ENCODE data around the gene NADSYN1.

GRCh38 chr11:71542879-71543777 lies 90.1 kb downstream of the NADSYN1 start:
- TF ChIP-seq, protein P1, sequence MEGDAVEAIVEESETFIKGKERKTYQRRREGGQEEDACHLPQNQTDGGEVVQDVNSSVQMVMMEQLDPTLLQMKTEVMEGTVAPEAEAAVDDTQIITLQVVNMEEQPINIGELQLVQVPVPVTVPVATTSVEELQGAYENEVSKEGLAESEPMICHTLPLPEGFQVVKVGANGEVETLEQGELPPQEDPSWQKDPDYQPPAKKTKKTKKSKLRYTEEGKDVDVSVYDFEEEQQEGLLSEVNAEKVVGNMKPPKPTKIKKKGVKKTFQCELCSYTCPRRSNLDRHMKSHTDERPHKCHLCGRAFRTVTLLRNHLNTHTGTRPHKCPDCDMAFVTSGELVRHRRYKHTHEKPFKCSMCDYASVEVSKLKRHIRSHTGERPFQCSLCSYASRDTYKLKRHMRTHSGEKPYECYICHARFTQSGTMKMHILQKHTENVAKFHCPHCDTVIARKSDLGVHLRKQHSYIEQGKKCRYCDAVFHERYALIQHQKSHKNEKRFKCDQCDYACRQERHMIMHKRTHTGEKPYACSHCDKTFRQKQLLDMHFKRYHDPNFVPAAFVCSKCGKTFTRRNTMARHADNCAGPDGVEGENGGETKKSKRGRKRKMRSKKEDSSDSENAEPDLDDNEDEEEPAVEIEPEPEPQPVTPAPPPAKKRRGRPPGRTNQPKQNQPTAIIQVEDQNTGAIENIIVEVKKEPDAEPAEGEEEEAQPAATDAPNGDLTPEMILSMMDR (IDR thresholded peaks at IDR 0.05; ENCODE audit: low read depth, low read length, poor library complexity, severe bottlenecking), result no peak
- no peak for TF ChIP-seq EZH2phosphoT487 (IDR thresholded peaks at IDR 0.05; ENCODE audit: borderline replicate concordance, low read length)

Data from DOHH2 (cell line).